Left ventricle myocardium superior (tissue), 1 donor: Measurements from ENCODE around the gene NPDC1. TPM values are rescaled to one million over a fixed set of nuclear protein-coding genes. Genes with fewer than 3 reads are reported as not detected.

Source experiments
- ATAC-seq: fragments of 200-7000 bp; cut with Tn5 transposase; one replicate; pipeline ENCODE4 v1.9.1; 2020; ENCODE audit warnings: mild to moderate bottlenecking, moderate library complexity
- DNase-seq: peaks from one replicate; pipeline ENCODE4 v3.0.0-alpha.2; 2020
- intact Hi-C: fragments of 100-400 bp; cut with micrococcal nuclease; formaldehyde crosslinking; loops from one replicate; pipeline ENCODE4 v1.11.0; 2022
- total RNA-seq: library from RNA; stranded (reverse); fragmentation: NEBNext Ultra II Directional; extraction: Animal tissue kit (Norgen Biotek cat#: 25700); gene quantifications from one replicate; pipeline ENCODE4 v1.2.1, GENCODE V29; 2021
- donor health status: DM: no; HTN: yes; CAD: no; lungs with severe emphysema.

Gene NPDC1
- total RNA-seq, 1 donor from 2014 or later = 59.0 TPM

DNA sequence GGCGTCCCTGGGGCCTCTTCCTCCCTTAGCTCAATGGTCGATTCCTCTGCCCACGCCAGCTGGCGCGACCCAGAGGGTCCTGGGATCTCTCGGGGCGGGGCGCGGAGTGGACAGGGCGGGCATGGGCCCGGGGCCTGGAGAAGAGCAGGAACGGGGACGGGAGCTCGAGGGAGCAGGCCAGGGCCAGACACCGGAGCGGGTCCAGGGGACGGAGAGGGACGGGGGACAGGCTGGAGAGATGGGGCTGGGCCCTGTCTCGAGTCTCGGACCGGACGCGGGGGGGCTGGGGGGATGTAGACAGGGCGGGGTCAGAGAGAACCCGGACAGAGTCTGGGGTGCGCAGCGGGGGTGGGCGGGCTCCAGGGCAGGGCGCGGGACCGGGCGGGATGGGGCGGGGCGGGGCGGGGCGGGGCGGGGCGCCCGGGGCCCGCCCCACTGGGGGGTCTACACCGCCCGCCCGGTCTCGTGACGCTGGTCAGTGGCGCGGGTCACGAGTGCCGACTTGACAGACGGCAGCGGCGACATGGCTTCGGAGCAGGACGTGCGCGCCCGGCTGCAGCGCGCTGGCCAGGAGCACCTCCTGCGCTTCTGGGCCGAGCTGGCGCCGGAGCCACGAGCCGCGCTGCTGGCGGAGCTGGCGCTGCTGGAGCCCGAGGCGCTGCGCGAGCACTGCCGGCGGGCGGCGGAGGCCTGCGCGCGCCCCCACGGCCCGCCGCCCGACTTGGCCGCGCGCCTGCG, 31.2 kb upstream of the NPDC1 start, which contains the start of gene UAP1L1:
Gene UAP1L1, plus strand, starts transcription at position 508 of the 738 bp plus-strand sequence. Its CDS starts 16 bp downstream, at position 524.
- DNase-seq (peak; percentile 91), ATAC-seq (peak; percentile 78)
- intact Hi-C loops = no loop called here

DNA sequence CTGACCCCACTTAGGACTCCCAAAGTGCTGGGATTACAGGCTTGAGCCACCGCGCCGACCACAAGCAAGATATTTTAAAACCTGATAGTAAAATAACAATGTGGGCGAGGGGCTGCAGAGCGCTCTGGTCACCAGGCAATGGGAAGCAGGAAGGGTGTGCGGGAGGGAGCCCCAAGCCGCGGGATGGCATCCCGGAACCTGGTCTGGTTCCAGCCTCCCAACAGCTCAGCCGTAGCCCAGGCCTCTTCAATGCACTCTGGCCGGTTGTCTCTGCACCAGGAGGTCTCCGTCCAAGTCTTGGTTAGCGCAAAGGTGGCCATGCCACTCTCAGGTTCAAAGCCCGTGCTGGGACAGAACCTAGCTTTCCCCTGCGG, 30.6 kb upstream of the NPDC1 start:
- intact Hi-C loops = no loop called here
- DNase-seq (no peak), ATAC-seq (no peak)

DNA sequence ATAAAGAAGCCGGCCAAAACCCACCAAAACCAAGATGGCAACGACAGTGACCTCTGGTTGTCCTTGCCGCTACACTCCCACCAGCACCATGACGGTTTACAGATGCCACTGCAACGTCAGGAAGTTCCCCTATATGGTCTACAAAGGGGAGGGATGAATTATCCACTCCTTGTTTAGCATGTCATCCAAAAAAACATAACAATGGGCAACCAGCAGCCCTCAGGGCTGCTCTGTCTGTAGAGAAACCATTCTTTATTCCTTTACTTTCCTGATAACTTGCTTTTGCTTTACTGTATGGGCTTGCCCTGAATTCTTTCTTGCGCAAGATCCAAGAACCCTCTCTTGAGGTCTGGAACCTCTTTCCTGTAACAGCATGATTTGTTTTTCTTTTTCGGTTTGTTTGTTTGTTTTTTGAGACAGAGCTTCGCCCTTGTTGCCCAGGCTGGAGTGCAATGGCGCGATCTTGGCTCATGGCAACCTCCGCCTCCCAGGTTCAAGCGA, 29.3 kb upstream of the NPDC1 start:
- DNase-seq = no peak
- ATAC-seq = no peak
- intact Hi-C loops = no loop called here

DNA sequence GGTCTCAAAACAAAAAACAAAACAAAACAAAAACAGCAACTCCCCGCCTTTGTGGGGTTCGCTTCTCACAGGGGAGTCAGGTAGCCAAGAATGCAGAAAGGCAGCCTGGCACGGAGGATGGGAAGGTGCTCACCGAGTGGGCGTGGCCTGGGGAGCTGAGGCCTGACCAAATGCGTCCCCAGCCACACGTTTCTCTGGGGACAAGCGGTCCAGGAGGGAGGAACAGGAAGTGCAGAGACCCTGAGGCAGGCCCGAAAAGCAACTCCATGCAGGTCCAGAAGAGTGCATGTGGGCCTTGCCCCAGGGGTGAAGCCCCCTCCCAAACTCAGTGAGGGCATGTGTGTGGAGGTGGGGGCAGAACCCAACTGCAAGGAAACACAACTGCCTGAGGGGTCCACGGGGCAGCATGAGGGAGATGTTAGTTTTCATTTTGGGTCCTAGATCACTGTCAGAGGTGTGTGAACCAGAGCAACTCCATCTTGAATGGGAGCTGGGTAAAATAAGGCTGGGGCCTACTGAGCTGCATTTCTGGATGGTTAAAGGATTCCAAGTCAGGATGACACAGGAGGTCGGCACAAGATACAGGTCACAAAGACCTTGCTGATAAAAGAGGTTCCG, 28.8 kb upstream of the NPDC1 start:
- ATAC-seq = no peak
- DNase-seq = no peak

DNA sequence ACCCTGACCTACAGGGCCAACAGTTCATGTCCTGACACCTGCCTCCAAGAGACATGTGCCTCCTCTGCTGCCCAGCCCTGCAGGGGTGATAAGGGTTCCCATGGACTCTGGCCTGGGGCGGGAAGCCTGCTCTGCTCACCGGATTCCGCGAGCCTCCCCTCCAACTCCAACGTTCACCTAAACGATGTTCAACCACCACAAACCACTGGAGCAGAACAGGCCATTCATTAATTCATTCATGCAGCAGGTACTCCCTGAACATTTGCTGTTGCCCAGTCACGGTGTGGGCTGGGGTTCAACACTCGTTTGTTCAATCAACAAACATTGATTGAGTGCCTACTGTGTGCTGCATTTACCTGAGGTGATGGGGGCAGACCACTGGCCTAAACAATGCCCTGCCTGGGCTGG, 28.0 kb upstream of the NPDC1 start:
- DNase-seq (no peak), ATAC-seq (no peak)
- intact Hi-C loops = no loop called here

More for the DNA sequence above, 28.8 kb upstream of the NPDC1 start:
- intact Hi-C loops = no loop called here

DNA sequence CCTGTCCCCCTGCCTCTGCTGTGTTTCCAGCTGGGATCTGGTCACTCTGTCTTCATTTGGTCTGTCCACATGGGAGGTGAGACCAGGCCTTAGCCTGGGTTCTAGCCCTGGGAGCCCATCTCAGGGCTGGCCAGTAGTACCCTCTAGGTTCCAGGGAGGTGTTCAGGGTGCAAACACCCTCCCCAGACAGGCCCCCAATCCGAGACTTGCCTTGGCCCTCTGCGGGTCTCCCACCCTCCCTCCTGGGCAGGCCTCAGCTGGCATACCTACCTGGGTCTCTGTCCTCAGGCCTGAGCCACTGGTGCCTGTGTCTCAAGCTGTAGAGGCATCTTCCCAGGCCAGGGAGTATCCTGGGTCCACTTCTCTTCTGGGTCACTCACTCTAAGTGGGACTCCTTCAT, 25.3 kb upstream of the NPDC1 start:
- no peak for DNase-seq
- ATAC-seq = no peak
- intact Hi-C loops = no loop called here

DNA sequence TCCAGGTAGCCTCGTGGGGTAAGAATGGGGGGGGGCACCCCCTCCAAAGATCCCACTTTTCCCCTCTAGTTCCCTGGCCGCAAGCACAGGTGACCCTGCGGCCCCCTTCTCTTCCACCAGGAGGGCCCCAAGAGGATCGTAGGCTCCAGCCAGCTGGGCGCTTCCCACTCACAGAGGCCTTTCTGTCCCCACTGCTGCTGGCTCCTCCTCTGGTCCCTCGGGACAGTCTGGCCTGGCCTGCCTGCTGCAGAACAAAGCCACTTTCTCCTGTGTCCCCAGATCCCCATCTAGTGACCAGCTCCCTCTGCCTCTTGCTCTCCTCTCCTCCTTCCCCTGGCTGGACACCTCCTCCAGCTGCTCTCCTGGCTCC, 24.9 kb upstream of the NPDC1 start:
- DNase-seq (peak; percentile 75), ATAC-seq (peak; percentile 62)
- intact Hi-C loops = no loop called here

DNA sequence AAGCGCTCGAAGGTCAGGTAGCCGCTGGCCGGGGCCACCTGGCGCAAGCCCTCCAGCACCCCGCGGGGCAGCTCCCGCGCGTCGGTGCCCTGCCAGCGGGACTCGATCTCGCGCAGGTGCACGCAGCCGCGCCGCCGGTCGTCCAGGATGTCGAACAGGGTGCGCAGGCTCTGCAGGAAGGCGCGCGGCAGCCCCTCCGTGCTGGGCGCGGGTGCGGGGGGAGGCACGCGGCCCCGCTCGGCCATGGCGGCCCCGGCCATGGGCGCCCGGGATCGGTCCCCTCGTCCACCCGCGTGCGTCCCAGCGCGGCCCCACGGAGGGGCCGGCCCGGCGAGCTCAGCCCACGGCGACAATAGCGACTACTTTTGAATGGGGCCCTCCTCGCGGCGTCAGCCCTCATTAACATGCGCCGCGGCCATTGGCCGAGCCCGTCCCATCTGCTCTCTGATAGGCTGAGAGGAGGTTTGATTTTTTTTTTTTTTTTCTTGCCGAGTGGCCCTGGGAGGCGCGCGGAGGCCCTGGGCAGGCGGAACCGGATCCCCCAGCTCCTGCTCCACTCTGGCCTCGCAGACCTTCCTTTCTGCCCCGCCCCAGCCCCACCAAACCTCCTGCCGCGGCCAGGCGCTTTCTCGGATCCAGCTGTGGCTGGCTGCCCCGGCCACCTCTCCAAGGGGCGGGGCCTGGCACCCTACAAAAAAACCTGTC, 24.4 kb upstream of the NPDC1 start, which contains the start of gene SAPCD2:
Gene SAPCD2, minus strand, starts transcription at position 357 of the 705 bp plus-strand sequence. Its CDS starts 97 bp downstream, at position 260.
- ATAC-seq (peak; percentile 94), DNase-seq (peak; percentile 93)
- intact Hi-C loops = no loop called here

DNA sequence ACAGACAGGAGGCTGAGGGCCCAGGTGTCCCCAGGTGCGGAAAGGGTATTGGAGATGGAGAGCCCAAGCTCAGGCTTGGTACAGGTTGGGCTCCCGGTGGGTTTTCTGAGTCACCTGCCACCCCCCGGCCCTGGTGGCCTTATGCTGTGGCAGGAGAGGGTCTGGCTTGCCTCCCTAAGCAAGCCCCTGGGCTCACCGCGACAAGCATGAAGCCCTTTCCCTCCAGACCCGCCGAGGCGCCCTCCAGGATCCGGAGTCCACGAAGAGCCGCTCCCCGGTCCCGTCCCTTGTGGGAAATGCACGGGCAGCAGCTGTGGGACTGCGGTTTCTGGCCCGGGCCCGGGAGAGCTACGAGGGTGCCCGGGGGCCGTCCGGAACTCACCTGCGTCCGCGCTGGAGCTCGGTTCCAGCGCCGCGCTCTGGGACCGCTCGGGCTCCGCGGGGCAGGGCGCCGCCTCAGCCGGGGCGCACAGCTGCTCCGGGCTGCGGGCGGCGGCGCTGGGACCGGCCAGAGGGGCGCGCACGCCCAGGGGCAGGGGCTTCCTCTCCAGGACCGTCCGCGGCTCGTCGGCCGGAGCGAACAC, 23.6 kb upstream of the NPDC1 start:
- intact Hi-C loops = no loop called here
- no peak for ATAC-seq
- DNase-seq = peak; percentile 27

DNA sequence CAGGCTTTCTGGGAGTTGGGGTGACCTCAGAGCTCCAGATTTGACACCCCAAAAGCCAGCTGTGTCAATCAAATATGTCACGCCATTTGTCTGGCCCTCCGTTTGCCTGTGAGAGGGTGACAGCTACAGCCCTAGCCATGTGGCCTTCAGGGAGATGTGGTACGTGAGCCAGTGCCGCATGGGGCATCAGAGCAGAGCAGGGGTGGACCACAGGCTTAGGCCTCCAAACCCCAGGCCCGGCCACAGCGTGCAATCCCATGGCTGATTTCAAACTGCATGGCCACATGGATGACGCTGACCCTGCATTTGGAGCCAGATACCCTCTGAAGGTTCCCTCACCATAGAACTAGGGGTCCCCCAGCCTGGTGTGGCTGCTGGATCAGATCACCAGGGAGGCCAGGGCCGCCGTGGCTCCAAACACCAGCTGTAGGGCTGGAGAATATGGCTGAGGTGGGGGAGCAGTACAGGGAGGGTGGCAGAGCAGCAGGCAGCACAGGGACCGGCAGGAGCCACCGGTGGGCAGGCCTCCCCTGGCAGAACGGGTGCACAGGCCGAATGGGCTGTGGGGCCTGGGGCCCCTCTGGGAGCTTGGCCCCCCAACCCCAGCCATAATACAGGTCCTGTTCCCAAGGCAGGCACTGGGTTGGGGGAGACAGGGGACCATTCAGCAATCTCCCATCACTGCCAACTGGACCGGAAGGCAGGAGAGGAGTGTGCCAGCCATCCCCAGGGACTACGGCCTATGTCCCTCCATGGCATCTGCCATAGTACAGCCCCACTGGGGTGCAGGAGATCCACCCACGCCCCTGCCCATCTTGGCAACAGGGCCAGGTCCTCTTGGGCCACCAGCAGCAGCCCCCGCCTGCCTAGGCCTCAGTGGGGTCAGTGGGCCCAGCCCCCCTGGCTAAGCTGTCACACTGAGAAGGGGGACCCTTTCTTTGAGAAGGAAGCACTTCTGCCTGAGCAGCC, 22.8 kb upstream of the NPDC1 start:
- no peak for ATAC-seq
- DNase-seq = peak; percentile 20
- intact Hi-C loops = no loop called here

DNA sequence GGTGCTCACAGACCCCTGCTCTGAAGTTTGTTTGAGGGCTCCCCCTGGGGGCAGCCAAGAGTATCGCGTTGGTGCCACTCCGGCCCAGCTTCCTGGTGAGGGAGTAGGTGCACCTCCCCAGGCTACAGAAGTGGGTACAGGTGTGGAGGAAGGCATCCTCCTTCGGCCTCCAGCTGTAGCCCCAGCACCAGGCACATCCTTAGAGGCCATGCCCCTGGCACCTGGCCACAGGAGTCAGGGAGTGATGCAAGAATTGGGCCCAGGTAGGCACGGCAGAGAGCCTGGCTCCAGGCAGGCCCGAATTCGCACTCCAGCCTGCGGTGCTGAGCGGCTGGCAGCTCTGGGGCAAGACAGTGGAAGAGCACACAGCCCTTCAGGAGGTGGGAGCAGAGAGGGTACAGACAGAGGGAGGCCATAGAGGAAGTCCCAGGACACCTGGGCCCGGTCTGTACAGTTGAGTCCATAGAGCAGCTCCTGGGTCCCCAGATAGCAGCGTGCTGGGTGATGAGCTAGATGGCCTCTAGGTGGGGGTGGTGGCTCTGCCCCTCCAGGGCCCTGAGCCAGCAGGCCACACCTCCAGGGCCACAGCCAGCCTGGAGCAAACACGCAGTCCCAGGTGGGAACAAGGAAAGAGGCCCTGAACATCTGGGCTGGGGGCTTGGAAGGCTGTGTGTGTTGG, 22.0 kb upstream of the NPDC1 start:
- intact Hi-C loops = no loop called here
- peak; percentile 83 for DNase-seq
- peak; percentile 44 for ATAC-seq

DNA sequence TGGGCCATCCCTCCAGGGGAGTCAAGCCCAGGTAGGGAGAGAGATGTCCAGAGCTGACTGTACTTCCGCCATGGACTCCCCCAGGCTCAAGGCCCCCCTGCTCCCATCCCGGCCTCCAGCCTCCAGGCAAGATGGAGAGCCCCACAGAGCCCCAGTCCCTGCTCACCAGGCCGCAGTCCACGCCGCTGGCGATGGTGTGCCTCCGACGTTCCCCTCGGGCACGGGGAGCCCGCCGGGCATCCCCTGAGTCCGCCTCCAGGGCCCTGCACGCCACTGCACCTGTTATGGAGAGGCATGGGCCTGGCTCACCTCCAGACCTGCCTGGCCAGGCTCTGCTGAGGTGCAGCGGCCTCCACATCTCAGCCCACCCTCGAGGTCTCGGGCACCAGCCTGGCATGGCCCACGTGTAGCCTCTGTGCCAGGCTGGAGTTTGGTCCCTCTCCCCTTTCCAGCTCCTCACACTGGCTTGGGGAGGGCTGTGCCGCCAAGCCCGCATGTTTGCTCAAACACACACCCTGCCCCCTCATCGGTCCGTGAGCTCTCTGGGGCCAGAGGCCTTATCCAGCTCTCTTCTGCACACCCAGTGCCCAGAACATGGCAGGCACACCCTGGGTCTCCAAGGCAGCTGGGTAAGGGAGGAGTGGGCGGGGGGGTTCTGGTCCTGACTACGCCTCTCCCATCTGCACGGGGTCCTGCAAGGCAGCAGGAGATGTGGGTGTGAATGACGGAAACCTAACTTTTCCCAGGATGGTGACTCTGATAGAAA, 20.3 kb upstream of the NPDC1 start:
- DNase-seq (no peak), ATAC-seq (no peak)
- intact Hi-C loops = no loop called here

DNA sequence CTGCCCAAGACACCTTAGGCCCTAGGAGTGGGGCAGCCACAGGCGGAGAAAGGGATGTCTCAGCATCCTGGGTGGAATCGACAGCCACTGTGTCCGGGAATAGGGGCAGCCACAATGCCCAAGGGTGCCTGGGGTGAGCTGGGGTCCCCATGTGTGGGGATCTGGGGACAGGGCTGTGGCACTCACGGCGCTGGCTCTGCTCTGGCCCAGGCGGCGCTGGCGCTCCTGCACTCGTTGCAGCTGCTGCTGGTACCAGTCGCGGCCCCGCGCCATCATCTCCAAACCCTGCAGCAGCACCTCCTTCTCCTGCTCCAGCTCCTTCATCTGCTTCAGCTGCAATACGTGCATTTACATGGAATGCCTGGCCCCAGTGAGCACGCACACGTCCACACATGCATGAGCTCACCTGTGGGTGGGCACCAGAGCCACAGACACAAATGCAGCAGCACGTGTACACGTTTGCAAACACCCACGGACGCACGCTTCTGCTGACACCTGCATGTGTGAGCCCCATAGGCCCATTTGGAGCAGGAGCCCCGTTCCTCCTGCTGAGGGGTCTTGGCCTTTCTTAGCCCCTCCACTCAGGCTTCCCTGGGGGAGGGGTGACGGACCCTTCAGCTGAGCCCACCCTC, 19.5 kb upstream of the NPDC1 start:
- DNase-seq = no peak
- no peak for ATAC-seq
- intact Hi-C loops = no loop called here

DNA sequence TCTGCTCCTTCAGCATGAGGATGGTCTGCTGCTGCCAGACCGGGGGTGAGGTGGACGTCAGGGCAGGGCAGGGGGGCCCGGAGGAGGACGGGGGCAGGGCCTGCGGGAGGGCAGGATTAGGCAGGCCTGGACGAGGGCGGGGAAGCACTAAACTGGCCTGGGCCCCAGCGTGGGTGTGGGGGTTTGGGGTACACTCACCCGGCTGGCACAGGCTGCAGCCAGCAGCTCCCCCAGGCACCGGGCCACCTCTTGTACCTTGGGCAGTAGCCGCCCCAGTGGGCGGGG, 18.8 kb upstream of the NPDC1 start:
- DNase-seq = no peak
- intact Hi-C loops = no loop called here
- no peak for ATAC-seq

DNA sequence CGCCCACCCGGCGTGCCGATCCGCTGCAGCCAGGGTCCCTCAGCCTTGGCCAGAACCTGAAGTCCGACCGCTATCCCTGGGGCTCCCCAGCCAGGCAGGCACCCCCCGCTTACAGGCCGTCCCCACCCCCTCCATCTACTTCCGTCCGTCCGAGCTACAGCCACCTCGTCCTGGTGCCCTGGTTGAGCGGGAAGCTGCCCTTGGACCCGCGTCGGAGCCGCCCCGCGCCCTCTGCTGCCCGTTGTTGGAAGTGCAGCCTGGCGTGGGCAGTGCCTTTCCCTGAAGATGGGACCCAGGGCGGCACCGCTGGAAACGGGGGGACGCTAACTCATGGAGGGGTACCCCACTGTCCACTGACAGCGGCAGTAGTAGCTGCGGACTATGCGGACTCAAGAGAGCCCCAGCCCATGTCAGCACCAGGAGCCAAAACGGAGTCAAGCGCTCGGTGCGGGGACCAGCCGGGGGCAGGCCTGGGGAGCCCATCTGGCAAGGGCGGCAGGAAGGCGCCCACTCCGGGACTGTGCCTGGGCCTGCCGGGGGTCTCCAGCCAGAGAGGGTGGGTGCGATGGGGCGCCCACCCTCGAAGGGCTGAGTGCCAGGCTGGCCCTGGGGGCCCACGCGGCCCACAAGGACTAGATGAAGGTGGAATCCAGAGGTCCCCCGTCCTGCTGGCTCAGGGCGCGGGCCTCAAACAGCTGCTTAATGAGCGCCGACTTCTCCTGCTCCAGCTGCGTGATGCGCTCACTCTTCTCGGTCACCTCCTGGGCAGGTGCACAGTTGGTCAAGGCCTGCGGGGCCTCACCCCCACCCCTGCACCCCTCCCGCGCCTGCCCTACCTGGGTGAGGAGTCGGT, 18.3 kb upstream of the NPDC1 start:
- intact Hi-C loops = no loop called here
- DNase-seq = peak; percentile 88
- ATAC-seq = peak; percentile 72

DNA sequence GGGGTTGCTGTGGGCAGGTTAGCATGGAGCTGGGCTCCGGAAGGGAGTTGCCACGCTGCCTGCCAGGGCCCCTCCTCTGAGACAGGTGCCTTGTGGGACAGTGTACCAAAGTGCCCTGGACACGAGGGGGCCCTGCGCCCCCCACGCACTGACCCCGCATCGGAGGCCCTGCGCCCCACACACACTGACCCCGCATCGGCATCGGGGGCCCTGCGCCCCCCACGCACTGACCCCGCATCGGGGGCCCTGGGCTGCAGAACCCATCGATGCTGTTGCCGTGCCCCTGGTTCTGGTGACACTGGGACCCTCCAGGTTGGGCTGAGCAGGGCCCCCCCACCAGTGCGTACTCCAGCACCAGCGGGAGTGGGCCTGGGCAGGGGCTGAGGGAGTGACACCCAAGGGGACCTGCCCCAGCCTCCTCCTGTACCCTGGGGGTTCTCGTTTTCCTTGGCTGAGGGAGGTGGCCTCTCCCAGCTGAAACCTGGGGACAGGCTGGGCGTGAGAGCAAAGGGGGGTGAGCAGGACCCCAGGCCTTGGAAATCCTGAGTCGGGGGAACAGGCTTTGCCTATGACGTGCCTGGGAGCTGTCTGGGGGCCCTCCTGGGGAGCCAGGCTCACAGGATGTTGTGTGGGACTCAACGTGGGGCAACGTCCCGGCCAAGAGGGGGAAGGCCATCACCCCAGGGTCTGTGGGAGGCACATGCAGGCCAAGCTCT, 17.5 kb upstream of the NPDC1 start:
- DNase-seq (no peak), ATAC-seq (no peak)
- intact Hi-C loops = no loop called here
